IMR-90 (cell line): Measurements from ENCODE around the gene RBFOX2. TPM values are rescaled to one million over a fixed set of nuclear protein-coding genes. Genes with fewer than 3 reads are reported as not detected.
"Not testable (repeated sequence)": the region's sequence is repeated elsewhere in the genome, so short reads cannot be mapped to it uniquely, and the experiment has no call there.

Source experiments
- ATAC-seq: fragments of 200-7000 bp; cut with Tn5 transposase; 2 replicates; pipeline ENCODE4 v1.9.1; 2020; ENCODE audit warnings: low read depth, mild to moderate bottlenecking, moderate library complexity
- BruUV-seq: library from RNA; stranded (reverse); fragments of 400-500 nt; replicated peaks from 2 replicates; lab custom pipeline; 2021; lab: Mats Ljungman, UMichigan
- CTCF ChIA-PET: fragments of 300-600 bp; formaldehyde crosslinking; extraction: SDS; loops from one replicate; lab custom pipeline; 2021; ENCODE audit warnings: antibody characterized with exemption; lab: Yijun Ruan, JAX
- POLR2A ChIA-PET: fragments of 300-600 bp; sonication (Branson Sonifier 250); formaldehyde crosslinking; loops from one replicate; lab custom pipeline; 2022; ENCODE audit warnings: antibody characterized with exemption; ENCODE audit not compliant: unreplicated experiment; lab: Charles Lee
- DNase-seq: peaks from one replicate; pipeline ENCODE4 v3.0.0; 2013
- H2AFZ ChIP-seq: replicated peaks from 2 replicates; pipeline ENCODE3; 2013; ENCODE audit warnings: low read length, mild to moderate bottlenecking; ENCODE audit not compliant: poor library complexity
- H2AK5ac ChIP-seq: 2 replicates; pipeline ENCODE4 v1.6.1; 2013; ENCODE audit warnings: low read depth, low read length, inconsistent platforms
- H2AK9ac ChIP-seq: replicated peaks from 2 replicates; pipeline ENCODE3; 2013; ENCODE audit warnings: mild to moderate bottlenecking, low read depth, low read length, moderate library complexity; ENCODE audit not compliant: poor library complexity
- H2BK120ac ChIP-seq: 2 replicates; pipeline ENCODE4 v1.6.1; 2013; ENCODE audit warnings: low read depth, low read length, inconsistent platforms
- H2BK15ac ChIP-seq: 3 replicates; pipeline ENCODE4 v1.6.1; 2013; ENCODE audit warnings: low read depth, low read length, inconsistent platforms
- H2BK20ac ChIP-seq: 2 replicates; pipeline ENCODE4 v1.6.1; 2013; ENCODE audit warnings: low read depth, mild to moderate bottlenecking, inconsistent platforms, low read length, moderate library complexity
- H2BK5ac ChIP-seq: 2 replicates; pipeline ENCODE4 v1.6.1; 2013; ENCODE audit warnings: mild to moderate bottlenecking, low read depth, low read length, inconsistent platforms; ENCODE audit not compliant: poor library complexity, severe bottlenecking
- H3K14ac ChIP-seq: replicated peaks from 2 replicates; pipeline ENCODE4 v1.6.1; 2013; ENCODE audit warnings: low read depth, low read length, inconsistent platforms
- H3K18ac ChIP-seq: 2 replicates; pipeline ENCODE4 v1.6.1; 2013; ENCODE audit warnings: low read depth, low read length, control low read depth
- H3K23ac ChIP-seq: 2 replicates; pipeline ENCODE4 v1.6.1; 2013; ENCODE audit warnings: low read depth, low read length, inconsistent platforms
- H3K27ac ChIP-seq: 2 replicates; pipeline ENCODE4 v1.5.1; 2013; ENCODE audit warnings: mild to moderate bottlenecking, control low read depth, low read length; ENCODE audit not compliant: insufficient read depth
- H3K27me3 ChIP-seq: 2 replicates; pipeline ENCODE4 v1.6.1; 2013; ENCODE audit warnings: low read length; ENCODE audit not compliant: control insufficient read depth, insufficient read depth
- H3K36me3 ChIP-seq: 2 replicates; pipeline ENCODE4 v1.6.1; 2013; ENCODE audit warnings: low read length, mixed read lengths; ENCODE audit not compliant: control insufficient read depth, insufficient read depth
- H3K4ac ChIP-seq: 2 replicates; pipeline ENCODE4 v1.6.1; 2013; ENCODE audit warnings: low read depth, low read length, inconsistent platforms
- H3K4me1 ChIP-seq: 2 replicates; pipeline ENCODE4 v1.6.1; 2013; ENCODE audit warnings: low read length, mixed read lengths; ENCODE audit not compliant: control insufficient read depth, insufficient read depth
- H3K4me2 ChIP-seq: 2 replicates; pipeline ENCODE4 v1.6.1; 2013; ENCODE audit warnings: low read depth, mild to moderate bottlenecking, control low read depth, low read length, moderate library complexity
- H3K4me3 ChIP-seq: 2 replicates; pipeline ENCODE4 v1.5.1; 2013; ENCODE audit warnings: low read depth, mild to moderate bottlenecking, control low read depth, low read length, moderate library complexity; ENCODE audit not compliant: insufficient read depth
- H3K56ac ChIP-seq: 2 replicates; pipeline ENCODE4 v1.6.1; 2013; ENCODE audit warnings: low read length, inconsistent platforms; ENCODE audit not compliant: insufficient read depth; ENCODE audit errors: extremely low read depth
- H3K79me1 ChIP-seq, 2 experiments: 2 replicates each; pipeline ENCODE4 v1.6.1; 2013; ENCODE audit warnings: low read length in 2 of 2, inconsistent platforms in 1 of 2, low read depth in 1 of 2
- H3K9ac ChIP-seq: 2 replicates; pipeline ENCODE4 v1.6.1; 2013; ENCODE audit warnings: low read depth, low read length, control low read depth
- H3K9me1 ChIP-seq: 2 replicates; pipeline ENCODE4 v1.6.1; 2013; ENCODE audit warnings: low read length, inconsistent platforms; ENCODE audit not compliant: insufficient read depth
- H3K9me3 ChIP-seq: 2 replicates; pipeline ENCODE4 v1.6.1; 2013; ENCODE audit warnings: low read length; ENCODE audit not compliant: control insufficient read depth, insufficient read depth
- H4K20me1 ChIP-seq: 2 replicates; pipeline ENCODE4 v1.6.1; 2013; ENCODE audit warnings: low read length, inconsistent platforms; ENCODE audit not compliant: insufficient read depth
- H4K5ac ChIP-seq: 2 replicates; pipeline ENCODE4 v1.6.1; 2013; ENCODE audit warnings: mild to moderate bottlenecking, low read depth, low read length, control low read depth
- H4K8ac ChIP-seq, 2 experiments: 2 replicates each; pipeline ENCODE4 v1.6.1; 2013; ENCODE audit warnings: low read depth in 2 of 2, low read length in 2 of 2, control low read depth in 1 of 2, inconsistent platforms in 1 of 2
- H4K91ac ChIP-seq: 2 replicates; pipeline ENCODE4 v1.6.1; 2013; ENCODE audit warnings: low read depth, low read length, inconsistent platforms; ENCODE audit not compliant: insufficient read depth
- BHLHE40 ChIP-seq: fragments of 150-350 bp; IDR thresholded peaks from 2 replicates; pipeline ENCODE4 v1.6.1; 2016; ENCODE audit warnings: mild to moderate bottlenecking, low read depth, low read length
- CHD1 ChIP-seq: IDR thresholded peaks from 2 replicates; pipeline ENCODE4 v1.6.1; 2012; ENCODE audit warnings: low read depth, low read length, improper control_type of control experiment
- MAZ ChIP-seq: IDR thresholded peaks from 2 replicates; pipeline ENCODE4 v1.6.1; 2012; ENCODE audit warnings: low read depth, mild to moderate bottlenecking, low read length, improper control_type of control experiment, moderate library complexity, borderline replicate concordance
- NFE2L2 ChIP-seq: fragments of 150-350 bp; IDR thresholded peaks from 2 replicates; pipeline ENCODE4 v1.6.1; 2016; ENCODE audit warnings: low read depth, mild to moderate bottlenecking, low read length
- POLR2A ChIP-seq: IDR thresholded peaks from 2 replicates; pipeline ENCODE4 v1.6.1; 2012; ENCODE audit warnings: mild to moderate bottlenecking, low read depth, low read length
- RFX5 ChIP-seq: IDR thresholded peaks from 2 replicates; pipeline ENCODE4 v1.8.0; 2012; ENCODE audit warnings: low read depth, mild to moderate bottlenecking, low read length, moderate library complexity
- WGBS, 2 experiments: methylation state at CpG; one replicate each; pipeline versions ENCODE4 v1.1.5 to v1.1.7; 2013; ENCODE audit warnings: missing lambda C conversion rate in 2 of 2; ENCODE audit not compliant: insufficient read length in 1 of 2; ENCODE audit errors: extremely low coverage in 2 of 2; 5-methylcytosine and 5-hydroxymethylcytosine counted together
- dilution Hi-C: fragments of 300-500 bp; cut with HindIII; formaldehyde crosslinking; loops from one replicate; pipeline ENCODE4 v1.14.3; 2018; ENCODE audit warnings: low sequenced_read_pairs; ENCODE audit not compliant: unreplicated experiment
- in situ Hi-C: fragments of 300-500 bp; cut with MboI; formaldehyde crosslinking; loops from 3 replicates; pipeline ENCODE4 v1.14.3; 2019; ENCODE audit warnings: low sequenced_read_pairs, inconsistent platforms, mixed read lengths
- intact Hi-C: fragments of 100-400 bp; cut with micrococcal nuclease; formaldehyde crosslinking; loops from 2 replicates; pipeline ENCODE4 v1.10.0; 2022
- polyA plus RNA-seq, 3 experiments: library from polyadenylated mRNA; depleted of rRNA; stranded (reverse); fragments of >200 nt; gene quantifications; 2 replicates each; pipeline ENCODE4 v1.2.3, GENCODE V29; 2012; ENCODE audit warnings: low replicate concordance in 1 of 3
- total RNA-seq: library from RNA; depleted of rRNA; stranded (reverse); fragments of >200 nt; gene quantifications from 2 replicates; pipeline ENCODE4 v1.2.3, GENCODE V29; 2012

RBFOX2 gene
- total and polyA plus RNA-seq, 2 of the 4 experiments (the other 2 are of a cell fraction) = 146 to 178 TPM

DNA sequence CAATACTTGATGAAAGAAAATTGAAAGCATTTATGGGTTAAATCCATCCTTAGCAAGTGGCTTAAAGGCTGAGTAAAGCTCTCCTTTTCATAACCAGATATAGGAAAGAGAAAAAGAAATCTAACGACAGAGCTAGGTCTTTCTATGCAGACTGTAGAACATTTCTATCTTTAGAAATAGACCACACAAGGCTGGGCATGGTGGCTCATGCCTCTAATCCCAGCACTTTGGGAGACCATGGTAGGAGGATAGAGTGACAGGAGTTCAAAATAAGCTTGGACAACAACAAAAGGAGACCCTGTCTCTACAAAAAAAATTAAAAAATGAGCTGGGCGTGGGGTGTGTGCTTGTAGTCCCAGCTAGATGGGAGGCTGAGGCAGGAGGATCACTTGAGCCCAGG is 220.2 kb downstream of the RBFOX2 start:
- dilution Hi-C loops (no loop called here), in situ Hi-C loops (no loop called here), intact Hi-C loops (no loop called here)
- CTCF ChIA-PET = no interaction called here
- BruUV-seq = TSS peak; percentile 18
- Histone ChIP-seq H2AK5ac (no peak overlapping the region), H4K5ac (no peak overlapping the region), H3K27ac (no peak overlapping the region), H3K4me2 (no peak overlapping the region), H2BK20ac (no peak overlapping the region), H3K9me3 (peaks cover 5% of the 10 kb centered on the region), H3K4me3 (no peak overlapping the region), H4K91ac (no peak overlapping the region), H3K9ac (no peak overlapping the region), H3K4ac (no peak overlapping the region), H2AFZ (no peak overlapping the region), H2AK9ac (no peak overlapping the region), H2BK15ac (no peak overlapping the region), H3K4me1 (peaks cover 2% of the 10 kb centered on the region), H3K14ac (no peak overlapping the region), H3K27me3 (no peaks in the 10 kb centered on the region), H4K8ac (no peak overlapping the region), H4K20me1 (peaks cover 35% of the 10 kb centered on the region), H2BK5ac (no peak overlapping the region), H3K56ac (no peak overlapping the region), H3K79me1 (peaks cover 28 to 67% of the 10 kb centered on the region in 2 experiments), H3K36me3 (peaks cover 26% of the 10 kb centered on the region), H3K18ac (no peak overlapping the region), H2BK120ac (no peak overlapping the region), H3K23ac (no peak overlapping the region), H3K9me1 (peaks cover 3% of the 10 kb centered on the region; the same call in 1 of the 2 replicates)
- POLR2A ChIA-PET = no interaction called here
- no CpG with 5 or more reads among the region's 2 CpGs for WGBS, 2 experiments
- TF ChIP-seq RFX5 = no peak
- no peak for TF ChIP-seq MAZ
- no peak for TF ChIP-seq BHLHE40
- TF ChIP-seq POLR2A = no peak
- TF ChIP-seq NFE2L2 = no peak
- no peak for TF ChIP-seq CHD1
- DNase-seq = no peak
- no peak for ATAC-seq

DNA sequence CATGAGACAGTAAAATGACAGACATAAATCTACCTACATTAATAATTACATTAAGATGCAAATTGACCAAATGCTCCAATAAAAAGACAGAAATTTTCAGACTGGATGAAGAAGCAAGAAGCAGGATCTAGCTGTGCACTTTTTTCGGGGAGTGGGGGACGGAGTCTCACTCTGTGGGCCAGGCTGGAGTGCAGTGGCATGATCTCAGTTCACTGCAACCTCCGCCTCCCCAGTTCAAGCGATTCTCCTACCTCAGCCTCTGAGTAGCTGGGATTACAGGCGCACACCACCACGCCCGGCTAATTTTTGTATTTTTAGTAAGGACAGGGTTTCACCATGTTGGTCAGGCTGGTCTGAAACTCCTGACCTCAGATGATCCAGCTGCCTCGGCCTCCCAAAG is 222.0 kb downstream of the RBFOX2 start:
- Histone ChIP-seq H3K4me1 (peaks cover 11% of the 10 kb centered on the region), H3K36me3 (peaks cover 29% of the 10 kb centered on the region), H4K20me1 (peaks cover 43% of the 10 kb centered on the region), H3K79me1 (peaks cover 34 to 70% of the 10 kb centered on the region in 2 experiments)
- H2BK5ac ChIP-seq, H3K14ac ChIP-seq, dilution Hi-C loops, H2AK5ac ChIP-seq, H2BK15ac ChIP-seq, intact Hi-C loops, H2BK20ac ChIP-seq, H3K27me3 ChIP-seq, POLR2A ChIA-PET, in situ Hi-C loops, H3K9ac ChIP-seq, H2AK9ac ChIP-seq, H3K9me1 ChIP-seq, H3K4ac ChIP-seq, DNase-seq, H3K9me3 ChIP-seq, H3K27ac ChIP-seq, H3K4me2 ChIP-seq, H3K4me3 ChIP-seq, H3K18ac ChIP-seq, H4K8ac ChIP-seq, H4K5ac ChIP-seq, BruUV-seq, H2BK120ac ChIP-seq, H4K91ac ChIP-seq, H3K56ac ChIP-seq, H3K23ac ChIP-seq, ATAC-seq, H2AFZ ChIP-seq: not testable (repeated sequence)
- CTCF ChIA-PET = interaction anchor here (0.6 kb wide), 1 partner anchor 130 kb away, joined by 4 read pairs; no protein-coding TSS in a partner anchor
- no CpG with 5 or more reads among the region's 8 CpGs for WGBS, 2 experiments
